ENCODE data around the gene NPPA. TPM values are rescaled to one million over a fixed set of nuclear protein-coding genes. Genes with fewer than 3 reads are reported as not detected.
A peak's percentile ranks its signal among the peaks of the same experiment; 100 is the strongest.

Gene NPPA
- total and polyA plus RNA-seq, 9 of the 15 experiments (the other 6 are each of a cell fraction or from before 2014, with no cell fraction given), result not detected

- TF ChIP-seq, protein P1, sequence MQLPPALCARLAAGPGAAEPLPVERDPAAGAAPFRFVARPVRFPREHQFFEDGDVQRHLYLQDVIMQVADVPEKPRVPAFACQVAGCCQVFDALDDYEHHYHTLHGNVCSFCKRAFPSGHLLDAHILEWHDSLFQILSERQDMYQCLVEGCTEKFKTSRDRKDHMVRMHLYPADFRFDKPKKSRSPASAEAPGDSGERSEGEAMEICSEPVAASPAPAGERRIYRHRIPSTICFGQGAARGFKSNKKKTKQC (CRISPR knock-in tag; IDR thresholded peaks at IDR 0.05), result no peak
- TF ChIP-seq THRB (CRISPR knock-in tag; conservative IDR thresholded peaks at IDR 0.05), result no peak; the same call in 1 of the 2 replicates
- peak in 1 of 2 experiments; percentile 35; a peak in 1 of 4 replicates for TF ChIP-seq FOXA3 (CRISPR knock-in tag; conservative IDR thresholded peaks at IDR 0.05 in 1 of 2, IDR thresholded peaks at IDR 0.05 in 1 of 2)
- TF ChIP-seq, protein P2, sequence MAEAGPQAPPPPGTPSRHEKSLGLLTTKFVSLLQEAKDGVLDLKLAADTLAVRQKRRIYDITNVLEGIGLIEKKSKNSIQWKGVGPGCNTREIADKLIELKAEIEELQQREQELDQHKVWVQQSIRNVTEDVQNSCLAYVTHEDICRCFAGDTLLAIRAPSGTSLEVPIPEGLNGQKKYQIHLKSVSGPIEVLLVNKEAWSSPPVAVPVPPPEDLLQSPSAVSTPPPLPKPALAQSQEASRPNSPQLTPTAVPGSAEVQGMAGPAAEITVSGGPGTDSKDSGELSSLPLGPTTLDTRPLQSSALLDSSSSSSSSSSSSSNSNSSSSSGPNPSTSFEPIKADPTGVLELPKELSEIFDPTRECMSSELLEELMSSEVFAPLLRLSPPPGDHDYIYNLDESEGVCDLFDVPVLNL (CRISPR knock-in tag; IDR thresholded peaks at IDR 0.05; ENCODE audit: low read depth), result no peak
- 0 out of 2 replicates have a peak, but pooled peaks have one; percentile 57 for TF ChIP-seq ZNF76 (CRISPR knock-in tag; IDR thresholded peaks at IDR 0.05; ENCODE audit: borderline replicate concordance)
- no peak for TF ChIP-seq NCOA4 (IDR thresholded peaks at IDR 0.05; ENCODE audit: partially characterized antibody)
- TF ChIP-seq CREBBP (IDR thresholded peaks at IDR 0.05; ENCODE audit: low read depth, low read length), result no peak
- TF ChIP-seq CEBPG (CRISPR knock-in tag; IDR thresholded peaks at IDR 0.05), result no peak
- TF ChIP-seq CEBPG (tag; conservative IDR thresholded peaks at IDR 0.05 in 1 of 2, IDR thresholded peaks at IDR 0.05 in 1 of 2), result no peak
- peak; percentile 55; the same call in 1 of the 2 replicates for TF ChIP-seq OTX1 (CRISPR knock-in tag; IDR thresholded peaks at IDR 0.05)
- TF ChIP-seq ETS2 (tag; IDR thresholded peaks at IDR 0.05; ENCODE audit: borderline replicate concordance, poor library complexity, severe bottlenecking), result no peak
- TF ChIP-seq WHSC1 (IDR thresholded peaks at IDR 0.05; ENCODE audit: low read length), result no peak
- TF ChIP-seq, protein P3, sequence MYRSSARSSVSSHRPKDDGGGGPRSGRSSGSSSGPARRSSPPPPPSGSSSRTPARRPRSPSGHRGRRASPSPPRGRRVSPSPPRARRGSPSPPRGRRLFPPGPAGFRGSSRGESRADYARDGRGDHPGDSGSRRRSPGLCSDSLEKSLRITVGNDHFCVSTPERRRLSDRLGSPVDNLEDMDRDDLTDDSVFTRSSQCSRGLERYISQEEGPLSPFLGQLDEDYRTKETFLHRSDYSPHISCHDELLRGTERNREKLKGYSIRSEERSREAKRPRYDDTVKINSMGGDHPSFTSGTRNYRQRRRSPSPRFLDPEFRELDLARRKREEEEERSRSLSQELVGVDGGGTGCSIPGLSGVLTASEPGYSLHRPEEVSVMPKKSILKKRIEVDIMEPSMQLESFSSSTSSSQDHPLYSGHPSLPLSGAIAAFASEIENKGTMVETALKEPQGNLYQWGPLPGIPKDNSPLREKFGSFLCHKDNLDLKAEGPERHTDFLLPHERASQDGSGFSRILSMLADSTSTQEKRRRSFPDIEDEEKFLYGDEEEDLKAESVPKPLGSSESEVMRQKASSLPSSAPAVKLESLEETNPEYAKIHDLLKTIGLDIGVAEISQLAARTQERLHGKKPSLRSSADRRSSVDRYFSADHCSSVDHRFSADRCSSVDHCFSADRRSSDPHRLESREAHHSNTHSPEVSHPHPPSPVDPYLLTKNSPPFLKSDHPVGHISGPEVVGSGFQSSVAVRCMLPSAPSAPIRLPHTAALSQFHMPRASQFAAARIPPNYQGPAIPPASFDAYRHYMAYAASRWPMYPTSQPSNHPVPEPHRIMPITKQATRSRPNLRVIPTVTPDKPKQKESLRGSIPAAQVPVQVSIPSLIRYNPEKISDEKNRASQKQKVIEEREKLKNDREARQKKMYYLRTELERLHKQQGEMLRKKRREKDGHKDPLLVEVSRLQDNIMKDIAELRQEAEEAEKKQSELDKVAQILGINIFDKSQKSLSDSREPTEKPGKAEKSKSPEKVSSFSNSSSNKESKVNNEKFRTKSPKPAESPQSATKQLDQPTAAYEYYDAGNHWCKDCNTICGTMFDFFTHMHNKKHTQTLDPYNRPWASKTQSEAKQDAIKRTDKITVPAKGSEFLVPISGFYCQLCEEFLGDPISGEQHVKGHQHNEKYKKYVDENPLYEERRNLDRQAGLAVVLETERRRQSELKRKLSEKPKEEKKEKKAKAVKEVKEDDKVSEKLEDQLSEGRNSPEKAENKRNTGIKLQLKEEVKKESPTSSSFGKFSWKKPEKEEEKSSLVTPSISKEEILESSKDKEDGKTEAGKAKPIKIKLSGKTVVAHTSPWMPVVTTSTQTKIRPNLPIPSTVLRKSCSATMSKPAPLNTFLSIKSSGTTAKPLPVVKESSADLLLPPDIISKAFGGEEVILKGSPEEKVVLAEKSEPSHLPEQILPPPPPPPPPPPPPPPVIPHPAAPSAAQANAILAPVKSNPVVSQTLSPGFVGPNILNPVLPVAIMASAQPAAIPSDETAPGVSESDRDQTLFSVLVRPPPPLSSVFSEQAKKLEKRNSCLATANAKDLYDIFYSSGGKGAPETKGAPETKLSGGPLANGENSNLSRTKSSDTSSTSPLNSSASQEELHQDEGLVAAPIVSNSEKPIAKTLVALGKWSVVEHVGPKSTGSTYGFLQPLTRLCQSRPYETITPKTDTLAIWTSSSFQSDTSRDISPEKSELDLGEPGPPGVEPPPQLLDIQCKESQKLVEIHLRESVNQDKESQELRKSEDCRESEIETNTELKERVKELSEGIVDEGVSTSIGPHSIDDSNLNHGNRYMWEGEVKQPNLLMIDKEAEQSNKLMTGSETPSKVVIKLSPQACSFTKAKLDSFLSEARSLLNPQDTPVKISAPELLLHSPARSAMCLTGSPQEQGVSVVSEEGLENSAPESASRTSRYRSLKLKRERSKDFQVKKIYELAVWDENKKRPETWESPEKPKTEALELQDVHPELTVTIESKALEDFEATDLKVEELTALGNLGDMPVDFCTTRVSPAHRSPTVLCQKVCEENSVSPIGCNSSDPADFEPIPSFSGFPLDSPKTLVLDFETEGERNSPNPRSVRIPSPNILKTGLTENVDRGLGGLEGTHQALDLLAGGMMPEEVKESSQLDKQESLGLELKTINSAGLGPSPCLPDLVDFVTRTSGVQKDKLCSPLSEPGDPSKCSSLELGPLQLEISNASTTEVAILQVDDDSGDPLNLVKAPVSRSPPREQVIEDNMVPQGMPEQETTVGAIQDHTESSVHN (IDR thresholded peaks at IDR 0.05; ENCODE audit: borderline replicate concordance in 1 of 2, low read depth in 1 of 2), result no peak
- TF ChIP-seq SIRT6 (IDR thresholded peaks at IDR 0.05; ENCODE audit: low read depth, low read length), result no peak
Observed at GRCh38 chr1:11802973-11803885, 44.4 kb downstream of the NPPA start (continued).

Data from K562 (cell line).